GM15510 (cell line): Measurements from ENCODE around the gene GUCY1A2.

Source experiments
- POLR2A ChIP-seq: IDR thresholded peaks from 3 replicates; pipeline ENCODE4 v1.6.1; 2011; ENCODE audit warnings: borderline replicate concordance; ENCODE audit not compliant: insufficient read length; ENCODE audit errors: extremely low read depth

The GUCY1A2 gene, protein sequence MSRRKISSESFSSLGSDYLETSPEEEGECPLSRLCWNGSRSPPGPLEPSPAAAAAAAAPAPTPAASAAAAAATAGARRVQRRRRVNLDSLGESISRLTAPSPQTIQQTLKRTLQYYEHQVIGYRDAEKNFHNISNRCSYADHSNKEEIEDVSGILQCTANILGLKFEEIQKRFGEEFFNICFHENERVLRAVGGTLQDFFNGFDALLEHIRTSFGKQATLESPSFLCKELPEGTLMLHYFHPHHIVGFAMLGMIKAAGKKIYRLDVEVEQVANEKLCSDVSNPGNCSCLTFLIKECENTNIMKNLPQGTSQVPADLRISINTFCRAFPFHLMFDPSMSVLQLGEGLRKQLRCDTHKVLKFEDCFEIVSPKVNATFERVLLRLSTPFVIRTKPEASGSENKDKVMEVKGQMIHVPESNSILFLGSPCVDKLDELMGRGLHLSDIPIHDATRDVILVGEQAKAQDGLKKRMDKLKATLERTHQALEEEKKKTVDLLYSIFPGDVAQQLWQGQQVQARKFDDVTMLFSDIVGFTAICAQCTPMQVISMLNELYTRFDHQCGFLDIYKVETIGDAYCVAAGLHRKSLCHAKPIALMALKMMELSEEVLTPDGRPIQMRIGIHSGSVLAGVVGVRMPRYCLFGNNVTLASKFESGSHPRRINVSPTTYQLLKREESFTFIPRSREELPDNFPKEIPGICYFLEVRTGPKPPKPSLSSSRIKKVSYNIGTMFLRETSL

DNA sequence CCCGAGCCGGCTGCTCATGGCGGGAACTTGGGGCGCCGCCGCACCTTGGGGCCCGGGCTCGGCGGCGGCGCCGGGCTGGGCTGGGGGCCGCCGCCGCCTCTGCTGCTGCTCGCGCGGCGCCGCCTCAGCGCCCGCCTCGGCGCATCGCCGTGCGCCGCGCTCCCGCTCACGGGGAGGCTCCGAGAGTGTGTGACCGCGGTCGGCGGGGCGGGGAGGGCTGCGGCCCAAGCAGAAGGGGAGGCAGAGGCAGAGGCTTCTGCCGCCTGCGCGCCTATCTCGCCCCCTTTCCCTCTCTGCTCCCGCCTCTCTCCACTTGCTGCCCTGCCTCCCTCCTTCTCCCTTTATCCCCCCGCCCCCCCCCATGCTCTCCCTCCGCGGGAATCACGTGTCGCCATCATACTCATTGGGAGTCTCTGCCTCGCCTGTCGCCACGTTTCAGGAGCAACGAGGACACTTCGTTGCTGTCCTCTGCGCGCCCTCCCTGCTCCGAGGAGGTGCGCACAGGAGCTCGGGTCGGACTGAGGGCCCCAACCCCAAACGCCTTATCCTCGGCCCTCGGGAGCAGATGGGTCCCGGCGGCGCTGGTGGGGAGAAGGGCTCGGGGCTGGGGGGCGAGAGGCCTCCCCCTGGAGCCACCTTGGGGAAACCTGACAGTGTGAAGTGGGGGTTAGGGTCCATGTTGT is at the start of gene GUCY1A2:
GUCY1A2 (minus strand) TSS at position 258 of the 683 bp plus-strand sequence. CDS start 421 bp downstream, outside the sequence.
- no peak for TF ChIP-seq POLR2A

DNA sequence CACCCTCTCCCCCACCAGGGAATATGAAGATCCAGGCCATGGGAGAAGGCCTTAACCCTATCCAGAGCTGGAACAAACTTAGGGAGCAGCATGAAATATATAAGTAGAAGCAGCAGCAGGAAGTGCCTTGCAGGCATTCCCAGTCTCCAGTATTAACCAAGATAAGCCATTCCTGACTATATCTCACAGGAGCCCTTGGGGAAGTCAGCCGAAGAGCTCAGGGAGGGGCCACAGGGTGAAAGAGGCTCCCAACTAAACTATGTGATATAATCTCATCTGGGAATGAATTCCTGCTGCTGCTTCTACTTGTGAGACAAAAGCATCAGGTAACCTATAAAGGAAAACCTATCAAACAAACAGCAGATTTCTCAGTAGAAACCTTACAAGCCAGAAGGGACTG is 36.1 kb upstream of the GUCY1A2 start:
- no peak for TF ChIP-seq POLR2A

DNA sequence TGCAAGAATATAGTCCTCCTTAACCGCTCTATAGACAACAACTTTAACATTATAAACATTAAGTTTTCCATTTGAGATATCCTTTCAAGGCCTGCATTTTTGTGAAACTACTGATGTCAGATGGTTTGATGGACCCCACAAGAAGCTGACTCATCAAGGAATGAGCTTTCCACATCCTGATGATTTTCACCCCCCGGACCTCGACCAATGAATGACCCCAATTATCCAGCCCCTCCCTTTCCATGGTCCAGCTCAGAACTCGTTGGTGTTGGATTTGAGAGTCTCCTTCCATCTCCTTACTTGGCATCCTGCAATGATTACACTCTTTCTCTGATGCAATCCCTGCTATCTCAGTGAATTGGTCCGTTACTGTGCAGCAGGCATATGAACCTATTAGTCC is 31.8 kb upstream of the GUCY1A2 start:
- TF ChIP-seq POLR2A, result no peak

DNA sequence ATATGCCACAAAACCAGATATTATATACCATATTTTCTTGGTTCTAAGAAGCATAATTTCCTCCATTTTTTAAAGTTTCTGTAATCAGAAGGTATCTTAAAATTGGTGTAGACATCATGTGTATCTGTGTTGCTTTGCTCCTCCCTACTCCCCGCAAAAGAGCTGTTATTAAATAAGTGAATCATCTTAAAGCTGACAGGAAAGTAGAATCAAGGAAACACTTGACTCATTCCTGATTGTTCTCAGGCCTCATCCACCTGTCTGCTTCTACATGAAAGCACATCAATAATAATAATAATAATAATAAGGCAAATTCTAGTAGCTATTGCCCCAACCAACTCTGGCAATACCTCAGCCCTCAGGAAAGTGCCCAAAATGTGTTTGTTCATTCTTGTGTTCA is 26.2 kb upstream of the GUCY1A2 start:
- TF ChIP-seq POLR2A, result no peak

DNA sequence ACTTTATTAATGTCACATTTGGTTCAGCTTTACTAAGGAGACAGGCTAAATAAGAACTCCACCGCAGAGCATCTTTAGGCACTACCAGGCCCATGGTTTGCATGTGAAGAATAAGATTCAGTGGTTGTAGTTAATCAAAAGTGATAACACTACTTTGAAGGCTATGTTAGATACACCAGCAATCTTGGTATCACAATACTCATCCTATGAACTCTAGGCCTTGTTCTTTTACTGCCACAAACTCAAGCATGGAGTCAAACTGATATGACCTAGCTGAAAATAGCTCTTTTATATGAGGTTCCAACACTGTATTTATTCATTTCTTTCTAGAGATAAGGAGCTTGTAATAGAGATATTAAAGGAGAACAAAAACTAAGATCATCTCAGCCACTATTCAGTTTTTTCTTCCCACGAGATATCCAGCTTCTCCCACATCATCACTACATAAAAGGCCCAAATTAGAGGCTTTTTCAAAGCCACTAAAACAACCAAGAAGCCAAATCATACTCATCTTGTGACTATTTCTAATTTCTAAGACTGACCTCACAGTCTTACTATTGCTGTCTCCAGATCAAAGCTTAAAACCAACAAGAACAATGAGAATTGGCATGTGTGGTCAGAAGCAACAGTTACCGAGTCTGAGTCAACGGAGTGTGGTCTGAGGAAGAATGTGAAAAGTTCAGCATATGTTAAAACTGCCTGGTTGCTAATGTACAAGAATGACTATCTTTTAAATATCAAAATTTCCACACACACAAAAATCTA is 25.1 kb upstream of the GUCY1A2 start:
- TF ChIP-seq POLR2A, result no peak

DNA sequence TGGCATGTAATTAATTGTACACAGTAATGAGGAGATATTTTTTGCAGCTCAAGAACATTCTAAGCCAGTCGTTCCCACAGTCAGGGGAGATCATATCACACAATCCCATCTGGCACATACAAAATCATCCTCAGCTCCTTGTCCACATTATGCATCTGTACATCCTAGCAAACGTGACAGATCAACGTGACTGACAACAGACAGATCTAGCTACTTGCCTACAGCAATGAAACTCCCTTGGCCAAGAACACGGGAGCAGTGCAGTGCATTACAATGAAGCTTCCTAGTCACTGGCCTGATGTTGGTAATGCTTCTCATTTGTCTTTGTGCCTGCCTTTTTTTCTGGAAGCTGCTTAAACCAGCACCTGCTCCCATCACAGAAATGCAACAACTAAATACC is 24.5 kb upstream of the GUCY1A2 start:
- TF ChIP-seq POLR2A, result no peak

DNA sequence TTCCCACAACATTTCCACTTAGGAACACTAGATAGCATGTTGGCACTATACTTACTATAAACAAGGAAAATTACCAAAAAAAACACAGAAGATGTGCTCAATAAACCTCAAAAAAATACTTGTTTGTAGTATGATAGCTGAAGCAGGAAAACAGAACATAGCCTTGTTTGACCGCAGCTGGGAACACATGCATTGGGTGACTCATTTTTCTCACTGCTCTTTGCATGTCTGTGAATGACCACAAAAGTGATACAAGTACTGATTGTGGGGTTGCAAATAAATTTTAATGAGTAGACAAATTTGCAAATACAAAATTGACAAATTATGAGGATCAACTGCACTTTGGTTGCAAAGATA is 22.8 kb upstream of the GUCY1A2 start:
- TF ChIP-seq POLR2A, result no peak

DNA sequence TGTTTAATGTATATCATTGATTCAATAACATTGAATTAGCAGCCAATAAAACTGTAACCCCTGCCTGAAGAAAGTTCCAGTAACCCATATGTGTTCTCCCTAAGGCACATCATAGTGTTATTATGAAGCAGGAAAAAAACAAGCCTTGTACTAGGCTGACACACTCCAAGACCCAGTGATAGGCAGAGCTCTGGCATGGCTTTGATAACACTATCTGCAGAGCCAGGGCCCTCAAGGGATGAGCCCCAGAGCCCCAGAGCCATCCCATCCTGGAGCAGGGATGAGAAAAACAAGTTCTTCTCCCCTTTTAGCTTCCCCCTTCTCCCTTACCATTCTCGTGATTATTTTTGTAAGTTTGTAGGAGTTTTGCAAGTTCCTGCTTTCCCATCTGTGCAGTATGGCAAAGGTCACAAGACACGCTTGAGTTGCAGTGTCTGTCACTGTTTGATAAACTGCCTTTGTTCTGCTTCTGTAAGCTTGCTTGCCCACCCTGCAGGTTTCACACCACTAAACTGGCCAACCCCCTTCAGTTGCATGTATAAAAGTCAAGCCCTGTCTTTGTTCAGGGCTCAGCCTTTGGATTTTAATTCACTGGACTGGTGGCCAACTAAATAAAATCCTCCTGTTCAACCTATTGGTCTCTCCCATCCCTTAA is 22.3 kb upstream of the GUCY1A2 start:
- TF ChIP-seq POLR2A, result no peak

DNA sequence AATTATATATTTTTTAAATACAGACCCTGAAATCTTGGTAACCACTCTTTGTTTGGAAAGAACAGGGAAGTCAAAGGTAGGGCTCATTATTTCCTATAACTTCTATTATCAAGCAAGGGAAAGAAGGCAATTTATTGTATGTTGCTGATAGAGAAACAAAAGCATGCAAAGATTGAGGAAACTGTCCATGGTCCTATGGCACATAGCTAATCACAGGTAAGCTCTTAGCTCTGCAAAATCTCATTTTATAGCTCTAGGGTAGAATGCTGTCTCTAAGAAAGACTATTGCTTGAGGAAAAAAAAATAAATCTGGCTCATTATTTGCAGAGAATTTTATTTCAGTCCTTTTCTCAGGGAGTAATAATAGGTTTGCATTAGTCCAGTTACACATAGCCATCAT is 7.4 kb upstream of the GUCY1A2 start:
- TF ChIP-seq POLR2A, result no peak

DNA sequence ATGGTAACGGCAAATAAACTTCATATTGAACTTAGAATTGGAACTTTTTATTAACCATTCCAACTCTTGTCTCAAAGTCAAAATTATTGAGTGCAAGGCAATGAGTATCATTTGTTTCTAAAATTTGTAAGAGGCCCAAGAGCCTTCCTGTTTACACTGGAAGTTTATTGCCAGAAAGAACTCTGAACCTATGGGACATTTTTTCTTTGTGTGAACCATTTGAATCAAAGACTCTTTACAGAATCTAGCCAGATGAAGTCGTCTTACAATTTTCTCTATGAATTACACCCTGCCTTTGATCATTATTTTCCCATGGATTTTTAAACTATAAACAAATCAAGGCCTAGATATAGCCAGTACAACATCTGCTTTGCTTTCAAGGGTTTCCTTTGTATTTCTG is 2.3 kb upstream of the GUCY1A2 start:
- no peak for TF ChIP-seq POLR2A

DNA sequence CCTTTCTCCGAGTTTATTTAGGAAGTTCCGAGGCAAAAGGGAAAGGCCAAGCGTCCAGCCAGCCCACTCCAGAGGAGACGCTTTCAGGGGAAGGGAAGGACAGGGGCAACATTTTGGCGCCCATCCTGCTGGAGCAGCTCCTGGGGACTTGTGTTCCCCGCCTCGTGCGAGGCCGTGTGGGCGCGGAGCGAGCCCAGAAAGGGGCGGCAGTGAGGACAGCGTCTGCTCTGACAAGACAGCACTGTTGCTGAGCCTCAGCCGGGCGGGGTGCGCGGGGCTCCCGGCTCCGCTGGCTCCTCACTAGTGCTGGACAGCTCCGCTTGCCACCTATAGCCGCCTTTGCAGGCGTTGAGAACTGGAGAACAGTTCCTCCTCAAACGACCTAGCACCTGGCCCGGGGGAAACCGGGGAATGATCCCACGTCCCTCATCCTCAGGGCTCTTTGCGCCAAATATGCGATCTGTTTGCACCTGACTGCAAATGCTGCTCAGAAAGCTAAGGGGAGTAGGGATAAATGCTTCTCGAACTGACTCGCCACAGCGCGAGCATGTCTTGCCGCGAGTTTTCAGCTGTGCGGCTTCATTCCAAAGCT is 722 bp upstream of the GUCY1A2 start:
- TF ChIP-seq POLR2A, result no peak

DNA sequence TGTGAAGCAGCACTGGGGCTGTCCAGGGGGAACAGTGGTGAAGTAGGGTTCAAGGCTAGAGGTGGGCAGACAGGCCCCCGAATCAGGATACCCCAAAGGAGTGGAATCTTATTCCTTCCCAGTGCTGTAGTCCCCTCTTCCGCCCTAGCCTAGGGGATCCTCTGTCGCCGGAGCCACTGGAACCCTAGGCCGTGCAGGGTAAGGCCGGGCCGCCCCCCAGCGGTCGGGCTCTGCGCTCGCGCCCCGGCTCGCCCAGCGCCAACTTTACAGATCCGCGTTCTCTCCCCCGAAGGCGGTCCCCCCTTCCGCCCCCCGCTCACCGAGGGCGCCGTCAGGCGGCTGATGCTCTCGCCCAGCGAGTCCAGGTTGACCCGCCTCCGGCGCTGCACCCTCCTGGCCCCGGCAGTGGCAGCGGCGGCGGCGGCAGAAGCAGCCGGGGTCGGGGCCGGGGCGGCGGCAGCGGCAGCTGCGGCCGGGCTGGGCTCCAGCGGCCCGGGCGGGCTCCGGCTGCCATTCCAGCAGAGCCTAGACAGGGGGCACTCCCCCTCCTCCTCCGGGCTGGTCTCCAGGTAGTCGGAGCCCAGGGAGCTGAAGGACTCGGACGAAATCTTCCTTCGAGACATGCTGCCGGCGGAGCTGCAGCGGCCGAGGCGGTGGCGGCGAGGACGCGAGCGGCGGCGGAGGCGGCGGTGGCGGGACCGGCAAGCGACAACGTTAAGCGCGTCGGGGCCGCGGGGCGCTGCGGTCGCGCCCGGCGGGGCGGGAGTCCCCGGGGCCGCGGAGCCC is 650 bp downstream of the GUCY1A2 start:
- TF ChIP-seq POLR2A, result no peak

DNA sequence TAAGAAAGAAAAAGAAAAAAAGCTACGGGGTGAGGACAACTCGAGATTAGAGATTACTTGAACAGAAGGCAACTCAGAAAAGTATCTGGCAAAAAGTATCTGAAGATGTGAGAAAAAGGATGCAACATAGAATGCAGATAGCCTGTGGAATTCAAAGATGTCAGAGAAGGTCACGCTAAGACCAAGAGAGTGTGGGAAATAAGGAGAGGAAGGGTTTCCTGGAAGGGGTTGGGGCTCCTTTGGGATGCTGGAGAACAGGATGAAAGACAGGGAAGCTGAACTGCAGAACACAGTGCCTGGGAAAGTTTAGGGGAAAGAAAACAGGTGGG is 1.2 kb downstream of the GUCY1A2 start:
- TF ChIP-seq POLR2A, result no peak
